Peyer's patch (tissue), 4 donors: Measurements from ENCODE around the gene MAF. TPM values are rescaled to one million over a fixed set of nuclear protein-coding genes. Genes with fewer than 3 reads are reported as not detected.

Source experiments
- DNase-seq, 3 donors: peaks; one replicate each; pipeline ENCODE4 v3.0.0-alpha.2; 2017 to 2019
- H3K27ac ChIP-seq, 4 donors: fragments of 200-600 bp; sonication (generic); one replicate each; pipeline ENCODE4 v1.5.1; 2016 to 2019
- H3K27me3 ChIP-seq, 2 donors: fragments of 200-600 bp; sonication (generic); one replicate each; pipeline ENCODE4 v1.5.1; 2019
- H3K36me3 ChIP-seq, 3 donors: fragments of 200-600 bp; sonication (generic); one replicate each; pipeline ENCODE4 v1.5.1; 2016 to 2019
- H3K4me1 ChIP-seq, 4 donors: fragments of 200-600 bp; sonication (generic); one replicate each; pipeline ENCODE4 v1.5.1; 2016 to 2019
- H3K4me3 ChIP-seq, 4 donors: fragments of 200-600 bp; sonication (generic); 1 replicate in 3 of 4; 2 replicates in 1 of 4; pipeline ENCODE4 v1.5.1; 2016 to 2019; ENCODE audit warnings: mild to moderate bottlenecking in 1 of 4
- H3K9me3 ChIP-seq, 4 donors: fragments of 200-600 bp; sonication (generic); one replicate each; pipeline ENCODE4 v1.5.1; 2016 to 2019; ENCODE audit warnings: mild to moderate bottlenecking in 1 of 4
- POLR2A ChIP-seq, 2 donors: fragments of 450-650 bp; IDR thresholded peaks; one replicate each; pipeline ENCODE4 v1.5.1; 2017; ENCODE audit warnings: antibody characterized with exemption in 2 of 2, mild to moderate bottlenecking in 2 of 2, moderate library complexity in 2 of 2
- total RNA-seq, 4 donors: library from RNA; depleted of rRNA; stranded (reverse); fragments of >200 nt; gene quantifications; one replicate each; pipeline ENCODE4 v1.1.0, GENCODE V29; 2016
- TF ChIP-seq, protein P1 (sequence below), 6 experiments: fragments of 450-650 bp in 4 of 6; fragments of 200-600 bp in 2 of 6; sonication (generic) in 1 of 6; IDR thresholded peaks; one replicate each; pipeline ENCODE4 v1.5.1; 2017 to 2019; ENCODE audit warnings: antibody characterized with exemption in 6 of 6, mild to moderate bottlenecking in 3 of 6, moderate library complexity in 1 of 6

Gene MAF
- total RNA-seq, 4 donors from 2014 or later: 92.4 to 390 (median 235) TPM

DNA sequence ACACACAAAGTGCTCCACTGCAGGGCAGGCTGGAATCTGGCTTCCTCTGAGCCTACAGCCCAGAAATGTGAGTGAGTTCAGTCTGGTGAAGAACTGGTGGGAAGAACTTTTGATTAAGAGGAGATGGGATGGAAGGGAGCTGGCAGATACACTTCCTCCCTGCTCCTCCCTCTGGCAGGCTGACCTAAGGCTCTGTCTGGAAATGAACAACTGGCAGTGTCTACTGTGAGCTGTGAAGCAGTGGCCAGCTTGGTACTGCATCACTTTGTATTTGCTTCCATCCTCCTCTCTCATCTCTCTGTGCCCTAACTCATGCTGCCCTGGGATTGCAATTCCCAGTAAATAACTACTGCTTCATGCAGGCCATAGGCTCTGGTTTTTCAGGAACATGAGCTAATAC lies 45.6 kb downstream of the MAF start:
- H3K36me3 ChIP-seq: no peaks in the 10 kb centered on the region

DNA sequence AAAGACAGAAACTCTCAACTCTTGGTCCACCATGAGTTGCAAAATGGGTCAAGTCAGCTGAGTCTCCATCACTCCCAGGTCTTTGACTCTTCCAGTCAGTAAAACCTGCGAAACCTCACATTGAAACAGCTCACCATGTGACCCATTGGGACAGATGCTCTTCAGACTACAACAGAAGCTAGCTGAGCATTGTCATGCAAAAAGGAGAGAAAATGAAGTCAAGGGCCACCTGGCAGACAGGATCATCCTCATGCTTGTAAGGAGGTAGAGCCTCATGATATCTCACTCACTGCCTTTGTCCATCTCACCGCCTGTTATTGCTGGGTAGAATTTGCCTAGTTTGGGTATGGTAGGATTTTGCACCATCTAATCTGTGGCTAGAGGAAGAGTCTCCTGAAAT lies 50.2 kb downstream of the MAF start:
- Histone ChIP-seq H3K9me3 (no peaks in the 10 kb centered on the region), H3K4me1 (no peaks in the 10 kb centered on the region), H3K27me3 (no peaks in the 10 kb centered on the region), H3K27ac (no peak overlapping the region), H3K36me3 (no peaks in the 10 kb centered on the region), H3K4me3 (no peak overlapping the region)
- no peak for TF ChIP-seq POLR2A (IDR thresholded peaks at IDR 0.05)
- TF ChIP-seq, protein P1, sequence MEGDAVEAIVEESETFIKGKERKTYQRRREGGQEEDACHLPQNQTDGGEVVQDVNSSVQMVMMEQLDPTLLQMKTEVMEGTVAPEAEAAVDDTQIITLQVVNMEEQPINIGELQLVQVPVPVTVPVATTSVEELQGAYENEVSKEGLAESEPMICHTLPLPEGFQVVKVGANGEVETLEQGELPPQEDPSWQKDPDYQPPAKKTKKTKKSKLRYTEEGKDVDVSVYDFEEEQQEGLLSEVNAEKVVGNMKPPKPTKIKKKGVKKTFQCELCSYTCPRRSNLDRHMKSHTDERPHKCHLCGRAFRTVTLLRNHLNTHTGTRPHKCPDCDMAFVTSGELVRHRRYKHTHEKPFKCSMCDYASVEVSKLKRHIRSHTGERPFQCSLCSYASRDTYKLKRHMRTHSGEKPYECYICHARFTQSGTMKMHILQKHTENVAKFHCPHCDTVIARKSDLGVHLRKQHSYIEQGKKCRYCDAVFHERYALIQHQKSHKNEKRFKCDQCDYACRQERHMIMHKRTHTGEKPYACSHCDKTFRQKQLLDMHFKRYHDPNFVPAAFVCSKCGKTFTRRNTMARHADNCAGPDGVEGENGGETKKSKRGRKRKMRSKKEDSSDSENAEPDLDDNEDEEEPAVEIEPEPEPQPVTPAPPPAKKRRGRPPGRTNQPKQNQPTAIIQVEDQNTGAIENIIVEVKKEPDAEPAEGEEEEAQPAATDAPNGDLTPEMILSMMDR (IDR thresholded peaks at IDR 0.05): no peak
- no peak for DNase-seq

More for the DNA sequence above, 45.6 kb downstream of the MAF start:
- H3K27me3 ChIP-seq: no peaks in the 10 kb centered on the region
- H3K4me1 ChIP-seq: no peaks in the 10 kb centered on the region
- no peak for TF ChIP-seq POLR2A (IDR thresholded peaks at IDR 0.05)
- TF ChIP-seq, protein P1 (IDR thresholded peaks at IDR 0.05): no peak
- no peaks in the 10 kb centered on the region for H3K9me3 ChIP-seq
- no peak for DNase-seq
- H3K4me3 ChIP-seq: no peak overlapping the region
- H3K27ac ChIP-seq: no peak overlapping the region

DNA sequence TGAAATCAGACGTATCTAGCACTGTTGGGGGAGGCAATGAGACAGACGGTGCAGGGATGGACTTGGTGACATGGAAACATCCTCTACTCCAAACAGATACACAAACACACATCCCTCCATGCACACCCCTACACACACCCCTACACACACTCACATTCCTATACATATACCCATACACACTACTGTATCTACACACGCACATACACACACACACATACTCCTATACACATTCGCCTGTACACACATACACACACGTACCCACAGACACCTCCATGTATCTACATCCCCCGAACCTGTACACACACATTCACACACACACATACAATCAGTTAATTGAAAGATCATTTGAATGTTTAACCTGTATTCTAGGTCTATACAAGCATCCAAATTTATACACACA lies 53.5 kb downstream of the MAF start:
- H3K27me3 ChIP-seq: no peaks in the 10 kb centered on the region
- no peak for DNase-seq

More for the DNA sequence above, 53.5 kb downstream of the MAF start:
- H3K4me3 ChIP-seq: no peak overlapping the region
- no peaks in the 10 kb centered on the region for H3K36me3 ChIP-seq
- TF ChIP-seq, protein P1 (IDR thresholded peaks at IDR 0.05): no peak
- TF ChIP-seq POLR2A (IDR thresholded peaks at IDR 0.05): no peak
- H3K9me3 ChIP-seq: no peaks in the 10 kb centered on the region
- H3K4me1 ChIP-seq: no peaks in the 10 kb centered on the region
- H3K27ac ChIP-seq: no peak overlapping the region
